A673 (cell line): ENCODE measurements around the gene BCKDHA. TPM values are rescaled to one million over a fixed set of nuclear protein-coding genes. Genes with fewer than 3 reads are reported as not detected.

Experiments used
- BruUV-seq: library from RNA; stranded (reverse); fragments of 400-500 nt; replicated peaks from 2 replicates; lab custom pipeline; 2021; lab: Mats Ljungman, UMichigan
- CTCF ChIA-PET: fragments of 300-600 bp; sonication (Branson Sonifier 250); formaldehyde crosslinking; loops from one replicate; lab custom pipeline; 2022; ENCODE audit warnings: antibody characterized with exemption; lab: Charles Lee
- POLR2A ChIA-PET: fragments of 300-600 bp; sonication (Branson Sonifier 250); formaldehyde crosslinking; loops from one replicate; lab custom pipeline; 2022; ENCODE audit warnings: antibody characterized with exemption; ENCODE audit not compliant: low non-redundant PET; lab: Charles Lee
- DNase-seq: peaks from one replicate; pipeline ENCODE4 v3.0.0-alpha.2; 2015; ENCODE audit warnings: low spot score
- H3K27ac ChIP-seq: fragments of 200-600 bp; sonication (generic); 2 replicates; pipeline ENCODE4 v1.5.1; 2016; ENCODE audit warnings: mixed run types, low read depth, mild to moderate bottlenecking, mixed read lengths, antibody characterized with exemption, low read length; ENCODE audit not compliant: poor library complexity, severe bottlenecking
- H3K27me3 ChIP-seq: fragments of 200-600 bp; sonication (generic); replicated peaks from 2 replicates; pipeline ENCODE4 v1.6.1; 2017; ENCODE audit warnings: mixed run types, low read depth, mild to moderate bottlenecking, mixed read lengths, antibody characterized with exemption, low read length; ENCODE audit not compliant: insufficient read depth, poor library complexity
- H3K36me3 ChIP-seq: fragments of 200-600 bp; sonication (generic); 2 replicates; pipeline ENCODE4 v1.6.1; 2016; ENCODE audit warnings: mixed run types, mild to moderate bottlenecking, mixed read lengths, antibody characterized with exemption, low read length; ENCODE audit not compliant: insufficient read depth, poor library complexity, severe bottlenecking
- H3K4me1 ChIP-seq: fragments of 200-600 bp; sonication (generic); 2 replicates; pipeline ENCODE4 v1.6.1; 2017; ENCODE audit warnings: mixed run types, mild to moderate bottlenecking, mixed read lengths, antibody characterized with exemption, low read length; ENCODE audit not compliant: insufficient read depth, poor library complexity, severe bottlenecking
- H3K4me3 ChIP-seq: fragments of 200-600 bp; sonication (generic); 2 replicates; pipeline ENCODE4 v1.5.1; 2016; ENCODE audit warnings: low read depth, mixed run types, mild to moderate bottlenecking, mixed read lengths, low read length; ENCODE audit not compliant: poor library complexity, severe bottlenecking
- H3K9me3 ChIP-seq: fragments of 200-600 bp; sonication (generic); 2 replicates; pipeline ENCODE4 v1.6.1; 2016; ENCODE audit warnings: mixed run types, low read depth, mild to moderate bottlenecking, mixed read lengths, antibody characterized with exemption, low read length; ENCODE audit not compliant: poor library complexity, severe bottlenecking
- CTCF ChIP-seq: fragments of 300-800, 200-600 bp; sonication (generic); conservative IDR thresholded peaks from 2 replicates; pipeline ENCODE4 v1.5.1; 2017; ENCODE audit warnings: low read depth, mild to moderate bottlenecking, antibody characterized with exemption, low read length, moderate library complexity, mixed read lengths
- EZH2 ChIP-seq: fragments of 200-600 bp; sonication (generic); IDR thresholded peaks from 2 replicates; pipeline ENCODE4 v1.6.1; 2017; ENCODE audit warnings: borderline replicate concordance, low read depth, mild to moderate bottlenecking, mixed read lengths, antibody characterized with exemption, low read length; ENCODE audit not compliant: poor library complexity, severe bottlenecking
- intact Hi-C: fragments of 100-400 bp; cut with micrococcal nuclease; formaldehyde crosslinking; loops from one replicate; pipeline ENCODE4 v1.10.0; 2022; ENCODE audit not compliant: unreplicated experiment
- total RNA-seq: library from RNA; stranded (reverse); gene quantifications from 2 replicates; pipeline ENCODE4 v1.2.3, GENCODE V29; 2021

BCKDHA gene
- total RNA-seq, 1 experiment from 2014 or later: 14.7 TPM

- intact Hi-C loops: no loop called here
- POLR2A ChIA-PET: interaction anchor here (0.5 to 0.6 kb wide), 2 partner anchors 133 to 191 kb away, joined by 3 read pairs; partner anchors contain the start of gene CEACAM21
- TF ChIP-seq CTCF: no peak
- no peak for TF ChIP-seq EZH2
- no peaks in the 10 kb centered on the region for H3K9me3 ChIP-seq
- no peak overlapping the region for H3K4me3 ChIP-seq
- no peak overlapping the region for H3K27ac ChIP-seq
- H3K4me1 ChIP-seq: no peaks in the 10 kb centered on the region
- CTCF ChIA-PET: no interaction called here
- no peaks in the 10 kb centered on the region for H3K27me3 ChIP-seq
- DNase-seq: no peak
- no TSS peak for BruUV-seq
- peaks cover 4% of the 10 kb centered on the region for H3K36me3 ChIP-seq
These were observed 13.3 kb upstream of the BCKDHA start for GRCh38 chr19:41384351-41384750.

DNA sequence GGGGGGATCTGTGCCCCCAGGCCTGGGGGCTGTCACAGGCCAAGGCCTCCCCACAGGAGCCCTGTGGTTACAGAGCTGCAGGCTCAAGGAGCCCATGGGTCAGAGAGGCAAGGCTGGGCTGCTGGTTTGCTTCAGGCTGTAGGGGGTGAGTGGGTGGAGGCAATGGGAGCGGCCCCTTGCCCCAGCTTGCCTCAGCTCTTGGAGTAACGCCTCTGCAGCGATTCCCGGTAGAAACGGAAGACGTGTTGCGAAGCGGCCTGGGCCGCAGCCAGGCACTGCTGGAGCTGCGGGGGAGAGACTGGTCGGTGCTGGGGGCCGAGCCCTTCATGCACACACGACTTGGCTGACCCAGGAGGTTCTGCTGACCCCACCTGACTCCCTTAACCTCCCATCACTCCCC lies 11.2 kb upstream of the BCKDHA start:
- intact Hi-C loops: no loop called here
- CTCF ChIA-PET: interaction anchor here (0.5 kb wide), 1 partner anchor 434 kb away, joined by 5 read pairs; no protein-coding TSS in a partner anchor

GRCh38 chr19:41391618-41392017 lies 6.0 kb upstream of the BCKDHA start:
- TF ChIP-seq CTCF (no peak), EZH2 (no peak)
- ChIA-PET POLR2A (no interaction called here), CTCF (no interaction called here)
- H3K9me3 ChIP-seq: no peaks in the 10 kb centered on the region
- H3K36me3 ChIP-seq: peaks cover 20% of the 10 kb centered on the region
- no TSS peak for BruUV-seq
- H3K27ac ChIP-seq: no peak overlapping the region
- no peak for DNase-seq
- H3K27me3 ChIP-seq: no peaks in the 10 kb centered on the region
- intact Hi-C loops: loop anchor here (10.0 kb wide), 1 partner anchor 353 kb away; no protein-coding TSS in a partner anchor
- H3K4me3 ChIP-seq: no peak overlapping the region
- H3K4me1 ChIP-seq: no peaks in the 10 kb centered on the region

More for the DNA sequence above, 11.2 kb upstream of the BCKDHA start:
- no peak for TF ChIP-seq EZH2
- TF ChIP-seq CTCF: no peak
- peak overlapping the region; percentile 37 for H3K27ac ChIP-seq
- no TSS peak for BruUV-seq
- no peaks in the 10 kb centered on the region for H3K27me3 ChIP-seq
- no peak overlapping the region for H3K4me3 ChIP-seq
- no peak for DNase-seq
- H3K4me1 ChIP-seq: no peaks in the 10 kb centered on the region
- POLR2A ChIA-PET: no interaction called here
- peaks cover 16% of the 10 kb centered on the region for H3K36me3 ChIP-seq
- H3K9me3 ChIP-seq: no peaks in the 10 kb centered on the region
